CD14-positive monocyte (primary cell): Measurements from ENCODE around the gene WDR91. TPM values are rescaled to one million over a fixed set of nuclear protein-coding genes. Genes with fewer than 3 reads are reported as not detected.

Experiments
- DNase-seq, 3 donors: peaks; one replicate each; pipeline ENCODE4 v3.0.0-alpha.2; 2011 to 2022
- H2AFZ ChIP-seq: 2 replicates; pipeline ENCODE4 v1.6.0; 2012; ENCODE audit warnings: mild to moderate bottlenecking, low read depth, low read length, inconsistent platforms; ENCODE audit not compliant: insufficient read depth, poor library complexity, severe bottlenecking
- H3K27ac ChIP-seq, 2 donors: 1 replicate in 1 of 2; 2 replicates in 1 of 2; pipeline ENCODE4 v1.5.1; 2012 to 2013; ENCODE audit warnings: low read length in 2 of 2, control low read depth in 1 of 2, inconsistent platforms in 1 of 2, low read depth in 1 of 2, mild to moderate bottlenecking in 1 of 2
- H3K27me3 ChIP-seq, 2 donors: one replicate each; pipeline versions ENCODE4 v1.6.0 to v1.6.1; 2011 to 2013; ENCODE audit warnings: low read length in 2 of 2; ENCODE audit not compliant: control insufficient read depth in 2 of 2, insufficient read depth in 2 of 2
- H3K36me3 ChIP-seq, 2 donors: replicated peaks in 1 of 2; 1 replicate in 1 of 2; 2 replicates in 1 of 2; pipeline versions ENCODE4 v1.5.1 to v1.6.1; 2012 to 2013; ENCODE audit warnings: low read length in 2 of 2, control low read depth in 1 of 2, inconsistent platforms in 1 of 2, mild to moderate bottlenecking in 1 of 2; ENCODE audit not compliant: insufficient read depth in 2 of 2, control insufficient read depth in 1 of 2
- H3K4me1 ChIP-seq, 2 donors: 1 replicate in 1 of 2; 2 replicates in 1 of 2; pipeline versions ENCODE4 v1.5.1 to v1.6.1; 2012 to 2013; ENCODE audit warnings: low read length in 2 of 2, control low read depth in 1 of 2, inconsistent platforms in 1 of 2, mild to moderate bottlenecking in 1 of 2, moderate library complexity in 1 of 2; ENCODE audit not compliant: insufficient read depth in 2 of 2, control insufficient read depth in 1 of 2
- H3K4me2 ChIP-seq: replicated peaks from 2 replicates; pipeline ENCODE3; 2012; ENCODE audit warnings: low read length, moderate library complexity, mild to moderate bottlenecking; ENCODE audit not compliant: poor library complexity, severe bottlenecking; ENCODE audit errors: extremely low read depth
- H3K4me3 ChIP-seq, 3 experiments: fragments of 200-600 bp in 1 of 3; sonication (generic) in 1 of 3; replicated peaks in 1 of 3; 1 replicate in 2 of 3; 2 replicates in 1 of 3; pipeline ENCODE4 v1.5.1; 2011 to 2013; ENCODE audit warnings: low read length in 3 of 3, mild to moderate bottlenecking in 3 of 3, control low read depth in 2 of 3, low read depth in 2 of 3, inconsistent platforms in 1 of 3, moderate library complexity in 1 of 3
- H3K79me2 ChIP-seq: 2 replicates; pipeline ENCODE4 v1.6.0; 2012; ENCODE audit warnings: mild to moderate bottlenecking, control low read depth, inconsistent platforms, low read length, moderate library complexity; ENCODE audit not compliant: insufficient read depth
- H3K9ac ChIP-seq: 2 replicates; pipeline ENCODE4 v1.6.0; 2017; ENCODE audit warnings: low read length, mild to moderate bottlenecking; ENCODE audit not compliant: insufficient read depth, poor library complexity, severe bottlenecking
- H3K9me3 ChIP-seq, 2 donors: replicated peaks in 1 of 2; 1 replicate in 1 of 2; 2 replicates in 1 of 2; pipeline versions ENCODE4 v1.5.1 to v1.6.1; 2012 to 2013; ENCODE audit warnings: low read length in 2 of 2, control low read depth in 1 of 2; ENCODE audit not compliant: control insufficient read depth in 1 of 2, insufficient read depth in 1 of 2
- H4K20me1 ChIP-seq: 2 replicates; pipeline ENCODE4 v1.6.0; 2012; ENCODE audit warnings: mild to moderate bottlenecking, low read length, control low read depth, moderate library complexity; ENCODE audit not compliant: insufficient read depth
- H3K27ac Mint-ChIP-seq, 7 donors: one replicate each; pipeline ENCODE4 v1.8.0; 2020; ENCODE audit warnings: mild to moderate bottlenecking in 7 of 7, mixed read lengths in 7 of 7, moderate library complexity in 6 of 7, inconsistent platforms in 2 of 7
- H3K27me3 Mint-ChIP-seq, 3 donors: one replicate each; pipeline ENCODE4 v1.8.0; 2021 to 2022; ENCODE audit warnings: low read depth in 3 of 3, mild to moderate bottlenecking in 3 of 3, mixed read lengths in 3 of 3, moderate library complexity in 3 of 3, inconsistent platforms in 1 of 3
- H3K36me3 Mint-ChIP-seq, 2 donors: one replicate each; pipeline ENCODE4 v1.8.0; 2020; ENCODE audit warnings: mixed read lengths in 2 of 2, inconsistent platforms in 1 of 2, mild to moderate bottlenecking in 1 of 2
- H3K4me1 Mint-ChIP-seq: one replicate; pipeline ENCODE4 v1.8.0; 2020; ENCODE audit warnings: mild to moderate bottlenecking, mixed read lengths
- H3K4me3 Mint-ChIP-seq, 2 donors: one replicate each; pipeline ENCODE4 v1.8.0; 2020; ENCODE audit warnings: mild to moderate bottlenecking in 2 of 2, mixed read lengths in 2 of 2, moderate library complexity in 1 of 2
- H3K9me3 Mint-ChIP-seq, 7 donors: one replicate each; pipeline ENCODE4 v1.8.0; 2020 to 2022; ENCODE audit warnings: mixed read lengths in 7 of 7, mild to moderate bottlenecking in 6 of 7, moderate library complexity in 6 of 7, inconsistent platforms in 2 of 7
- CTCF ChIP-seq: fragments of 200-600 bp; IDR thresholded peaks from one replicate; pipeline ENCODE4 v1.8.0; 2022; ENCODE audit warnings: antibody characterized with exemption, mild to moderate bottlenecking
- WGBS: methylation state at CpG from one replicate; pipeline ENCODE4 v1.1.5; 2013; ENCODE audit warnings: missing lambda C conversion rate; ENCODE audit not compliant: insufficient coverage; 5-methylcytosine and 5-hydroxymethylcytosine counted together
- intact Hi-C, 2 donors: fragments of 100-400 bp; cut with micrococcal nuclease; formaldehyde crosslinking; loops; one replicate each; pipeline versions ENCODE4 v1.15.0 to v1.15.1; 2023
- polyA plus RNA-seq, 3 donors: library from polyadenylated mRNA; depleted of rRNA in 1 of 3; unstranded in 2 of 3; stranded (reverse) in 1 of 3; fragments of 300-500 nt in 2 of 3; fragments of >200 nt in 1 of 3; fragmentation: Illumina TruSeq in 2 of 3; gene quantifications; 1 replicate in 2 of 3; 2 replicates in 1 of 3; pipeline ENCODE4 v1.2.3, GENCODE V29; 2012 to 2021

Gene WDR91
- polyA plus RNA-seq, 3 donors: 2.5 to 35.0 (median 3.9) TPM

DNA sequence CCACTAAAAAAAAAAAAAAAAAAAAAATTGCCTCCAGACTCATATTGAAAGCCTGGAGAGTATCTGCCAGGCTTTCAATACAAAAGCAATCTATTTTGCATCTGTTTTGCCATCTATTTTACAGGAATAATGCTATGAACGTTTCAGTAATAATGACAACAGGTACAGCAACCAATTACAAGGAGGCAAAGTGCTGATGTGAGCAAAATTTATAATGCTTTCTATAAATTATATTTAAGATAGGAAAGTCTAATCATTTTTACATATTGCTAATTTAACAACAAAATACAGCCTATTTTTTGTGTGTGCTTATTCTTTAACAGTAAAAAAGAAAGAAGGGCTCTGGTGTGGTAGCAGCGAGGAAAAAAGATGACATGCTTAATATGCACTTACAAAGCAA is 10.0 kb downstream of the WDR91 start:
- peaks cover 91 to 98% of the 10 kb centered on the region in 2 donors for H3K36me3 Mint-ChIP-seq
- no peaks in the 10 kb centered on the region for H3K9me3 ChIP-seq

GRCh38 chr7:135200821-135201331 is 10.4 kb downstream of the WDR91 start:
- no peak for TF ChIP-seq CTCF
- no peaks in the 10 kb centered on the region for H3K9me3 Mint-ChIP-seq
- WGBS: no CpG with 5 or more reads among the region's 3 CpGs
- no peak overlapping the region for H3K4me3 Mint-ChIP-seq
- no peaks in the 10 kb centered on the region for H3K27me3 Mint-ChIP-seq
- H3K27ac Mint-ChIP-seq: no peak overlapping the region
- H3K27me3 ChIP-seq: no peaks in the 10 kb centered on the region
- H3K9ac ChIP-seq: no peak overlapping the region
- intact Hi-C loops: no loop called here
- H2AFZ ChIP-seq: no peak overlapping the region
- H3K9me3 ChIP-seq: no peaks in the 10 kb centered on the region
- no peak overlapping the region for H3K27ac ChIP-seq
- H3K4me2 ChIP-seq: no peak overlapping the region
- peaks cover 91 to 98% of the 10 kb centered on the region in 2 donors for H3K36me3 Mint-ChIP-seq
- no peak overlapping the region for H3K4me3 ChIP-seq
- no peaks in the 10 kb centered on the region for H3K4me1 Mint-ChIP-seq
- H3K79me2 ChIP-seq: no peaks in the 10 kb centered on the region
- DNase-seq: no peak
- no peaks in the 10 kb centered on the region for H3K4me1 ChIP-seq
- no peaks in the 10 kb centered on the region for H4K20me1 ChIP-seq
- H3K36me3 ChIP-seq: peaks cover 94 to 100% of the 10 kb centered on the region in 2 donors

More for the DNA sequence above, 10.0 kb downstream of the WDR91 start:
- Histone ChIP-seq H3K27ac (no peak overlapping the region), H3K36me3 (peaks cover 92 to 100% of the 10 kb centered on the region in 2 donors), H3K4me1 (no peaks in the 10 kb centered on the region), H2AFZ (no peak overlapping the region), H3K79me2 (no peaks in the 10 kb centered on the region), H4K20me1 (no peaks in the 10 kb centered on the region), H3K4me2 (no peak overlapping the region), H3K9ac (no peak overlapping the region), H3K27me3 (no peaks in the 10 kb centered on the region), H3K4me3 (no peak overlapping the region)
- H3K27me3 Mint-ChIP-seq: no peaks in the 10 kb centered on the region
- no CpG with 5 or more reads among the region's 2 CpGs for WGBS
- no peaks in the 10 kb centered on the region for H3K9me3 Mint-ChIP-seq
- H3K27ac Mint-ChIP-seq: no peak overlapping the region
- TF ChIP-seq CTCF: no peak
- intact Hi-C loops: no loop called here
- H3K4me3 Mint-ChIP-seq: no peak overlapping the region
- H3K4me1 Mint-ChIP-seq: peaks cover 2% of the 10 kb centered on the region
- no peak for DNase-seq
